HG02870 (cell line): ENCODE data around the gene C2CD4C.
"Not testable (repeated sequence)": the region's sequence is repeated elsewhere in the genome, so short reads cannot be mapped to it uniquely, and the experiment has no call there.

ENCODE experiments used
- ATAC-seq: cut with Tn5 transposase; IDR thresholded peaks from one replicate; pipeline ENCODE4 v1.9.1; 2021; ENCODE audit warnings: mild to moderate bottlenecking, moderate library complexity; ENCODE audit not compliant: unreplicated experiment

C2CD4C gene

DNA sequence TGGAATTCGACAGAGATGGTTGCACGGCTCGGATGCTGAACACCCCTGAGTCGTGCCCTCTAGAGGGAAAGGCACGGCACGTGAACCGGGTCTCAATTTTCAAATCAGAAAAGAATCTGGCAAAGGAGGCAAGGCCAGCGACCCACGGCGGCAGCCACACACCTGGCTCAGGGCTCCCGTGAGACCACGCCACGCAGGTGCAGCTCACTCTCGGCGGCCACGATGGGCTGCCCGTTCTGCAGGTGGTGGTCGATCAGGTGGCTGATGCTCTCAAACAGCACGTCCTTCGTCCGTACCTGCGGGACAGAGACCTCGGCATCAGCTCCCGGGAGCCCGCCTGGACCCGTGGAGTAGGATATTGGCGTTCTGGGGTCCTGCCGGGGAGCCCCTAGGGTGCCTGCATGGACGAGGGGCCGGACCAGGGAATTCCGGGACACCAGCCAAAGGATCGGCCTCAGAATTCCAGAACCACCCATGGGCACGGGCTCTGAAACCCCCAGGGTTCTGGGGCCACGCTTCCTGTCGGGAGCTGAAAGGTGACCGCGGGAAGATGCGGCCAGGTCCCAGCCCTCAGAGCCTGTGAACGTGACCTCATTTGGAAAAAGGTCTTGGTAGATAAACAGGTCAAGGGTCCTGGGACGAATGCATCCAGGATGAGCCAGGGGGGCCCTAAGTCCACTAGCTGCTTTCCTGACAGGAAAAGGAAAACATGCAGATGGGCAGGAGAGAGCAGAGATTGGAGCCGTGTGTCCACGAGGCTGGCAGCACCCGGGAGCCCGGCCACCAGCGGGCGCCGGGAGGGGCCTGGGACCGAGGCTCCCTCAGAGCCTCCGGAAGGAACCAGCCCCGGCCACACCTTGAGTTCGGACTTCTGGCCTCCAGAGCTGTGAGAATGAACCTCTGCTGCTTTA lies 10.1 kb upstream of the C2CD4C start:
- no peak for ATAC-seq

- ATAC-seq = no peak
Observed at GRCh38 chr19:416416-416815, 7.5 kb upstream of the C2CD4C start.

GRCh38 chr19:415292-415691 lies 6.3 kb upstream of the C2CD4C start:
- ATAC-seq = no peak

DNA sequence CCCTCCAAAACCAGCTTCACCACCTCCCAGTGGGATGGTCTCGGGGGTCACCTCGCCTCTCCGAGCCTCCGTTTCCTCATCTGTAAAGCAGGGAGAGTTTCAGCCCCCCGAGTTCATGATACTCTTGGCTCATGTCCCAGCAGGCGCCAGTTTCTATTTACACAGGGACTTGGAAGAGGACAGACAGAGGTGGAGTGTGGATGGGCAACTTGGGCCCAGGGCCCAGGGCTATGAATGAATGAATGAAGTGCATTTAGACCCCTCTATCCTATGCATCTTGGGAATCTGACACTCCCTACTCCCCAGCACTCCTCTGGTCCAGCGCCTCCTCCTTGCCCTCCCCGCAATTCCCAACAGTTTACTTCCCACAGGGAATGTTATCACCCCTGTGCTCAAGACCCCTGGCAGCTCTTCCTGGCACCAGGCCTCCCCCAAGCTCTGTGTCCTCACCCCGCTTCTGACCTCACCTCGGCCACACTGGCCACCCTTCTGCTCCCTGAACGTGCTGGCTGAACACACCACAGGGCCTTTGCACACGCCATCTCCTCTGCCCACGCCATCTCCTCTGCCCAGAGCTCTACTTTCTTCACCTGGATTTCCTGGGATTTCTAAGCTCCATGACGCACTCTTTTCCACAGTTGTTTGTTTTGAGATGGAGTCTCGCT lies 4.9 kb upstream of the C2CD4C start:
- ATAC-seq = no peak

DNA sequence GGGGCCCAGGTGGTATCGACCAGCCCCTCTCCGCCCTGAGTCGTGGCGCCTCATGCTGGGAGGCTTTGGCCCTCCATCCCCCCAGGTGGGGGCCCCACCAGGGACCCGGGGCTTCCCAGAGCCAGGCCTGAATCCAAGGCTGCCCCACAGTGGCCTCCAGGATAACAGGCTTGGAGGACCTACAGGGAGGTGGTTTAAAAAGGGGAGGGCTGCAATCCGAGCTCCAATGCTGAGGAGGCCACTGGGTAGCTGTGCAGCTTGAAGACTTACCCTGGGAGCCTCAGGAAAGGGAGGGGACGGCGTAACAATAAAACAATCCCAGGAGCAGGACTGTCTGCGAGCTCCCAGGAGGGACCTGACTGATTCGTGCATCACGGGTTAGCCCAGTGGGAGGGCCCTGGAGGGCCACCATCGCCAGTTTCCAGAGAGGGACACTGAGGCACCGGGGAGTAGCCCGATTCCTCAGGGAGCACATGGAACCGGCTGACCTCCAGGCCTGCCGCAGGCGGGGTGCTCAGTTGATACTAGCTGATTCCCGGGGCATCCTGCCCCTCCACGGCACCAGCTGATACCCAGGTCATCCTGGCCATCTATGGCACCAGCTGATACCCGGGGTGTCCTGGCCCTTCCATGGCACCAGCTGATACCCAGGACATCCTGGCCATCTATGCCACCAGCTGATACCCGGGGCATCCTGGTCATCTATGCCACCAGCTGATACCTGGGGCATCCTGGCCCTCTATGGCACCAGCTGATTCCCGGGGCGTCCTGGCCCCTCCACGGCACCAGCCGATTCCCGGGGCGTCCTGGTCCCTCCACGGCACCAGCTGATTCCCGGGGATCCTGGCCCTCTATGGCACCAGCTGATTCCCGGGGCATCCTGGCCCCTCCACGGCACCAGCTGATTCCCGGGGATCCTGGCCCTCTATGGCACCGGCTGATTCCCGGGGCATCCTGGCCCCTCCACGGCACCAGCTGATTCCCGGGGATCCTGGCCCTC lies 3.7 kb upstream of the C2CD4C start:
- ATAC-seq = no peak

DNA sequence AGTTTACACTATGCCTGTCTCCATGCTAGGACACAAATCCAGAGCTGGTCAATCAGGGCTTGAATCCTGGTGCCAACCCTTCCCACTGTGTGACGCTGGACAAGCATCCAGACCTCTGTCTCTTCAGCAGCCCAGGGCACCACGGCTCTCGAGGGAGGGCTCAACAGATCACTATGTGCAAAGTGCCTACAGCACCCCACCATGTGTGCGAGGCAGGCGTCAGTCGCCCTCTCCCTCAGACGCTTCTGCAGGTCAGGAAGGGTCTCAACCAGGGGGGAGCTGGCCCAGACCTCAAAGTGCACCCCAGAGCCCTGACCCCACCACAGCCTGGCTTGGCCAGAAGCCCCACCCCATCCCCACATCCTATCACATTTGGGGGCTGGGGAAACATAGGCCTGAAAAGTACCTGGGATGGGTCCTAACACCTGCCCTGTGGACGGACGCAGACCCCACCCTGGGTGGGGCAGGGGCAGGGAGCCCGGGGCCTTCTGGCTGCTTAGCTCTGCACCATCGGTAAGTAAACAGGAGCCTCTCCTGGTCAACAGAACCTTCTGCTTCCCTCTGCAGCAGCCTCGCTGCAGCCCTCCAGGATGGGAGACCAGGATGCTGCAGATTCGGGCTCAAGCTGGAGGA lies 2.9 kb upstream of the C2CD4C start:
- ATAC-seq = no peak

DNA sequence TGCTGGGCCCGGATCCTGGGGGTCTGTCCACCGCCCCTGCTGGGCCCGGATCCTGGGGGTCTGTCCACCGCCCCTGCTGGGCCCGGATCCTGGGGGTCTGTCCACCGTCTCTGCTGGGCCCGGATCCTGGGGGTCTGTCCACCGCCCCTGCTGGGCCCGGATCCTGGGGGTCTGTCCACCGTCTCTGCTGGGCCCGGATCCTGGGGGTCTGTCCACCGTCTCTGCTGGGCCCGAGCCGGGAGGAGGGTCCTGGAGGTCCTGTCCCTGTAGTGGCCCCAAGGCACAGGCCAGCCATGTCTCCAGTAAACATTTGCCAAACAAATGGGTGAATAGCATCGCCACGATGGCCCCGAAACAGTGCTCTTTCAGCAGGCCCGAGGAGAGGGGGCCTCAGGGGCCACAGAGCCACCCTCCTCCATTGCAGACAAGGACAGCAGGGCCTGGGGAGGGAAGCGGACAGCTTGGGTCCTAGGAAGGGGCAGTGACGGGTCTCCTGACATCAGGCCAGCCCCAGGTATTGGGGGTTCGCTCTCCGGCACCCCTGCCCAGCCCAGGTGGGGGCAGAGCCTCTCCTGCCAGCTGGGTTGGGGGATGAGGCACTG lies 2.3 kb upstream of the C2CD4C start:
- ATAC-seq = not testable (repeated sequence)

DNA sequence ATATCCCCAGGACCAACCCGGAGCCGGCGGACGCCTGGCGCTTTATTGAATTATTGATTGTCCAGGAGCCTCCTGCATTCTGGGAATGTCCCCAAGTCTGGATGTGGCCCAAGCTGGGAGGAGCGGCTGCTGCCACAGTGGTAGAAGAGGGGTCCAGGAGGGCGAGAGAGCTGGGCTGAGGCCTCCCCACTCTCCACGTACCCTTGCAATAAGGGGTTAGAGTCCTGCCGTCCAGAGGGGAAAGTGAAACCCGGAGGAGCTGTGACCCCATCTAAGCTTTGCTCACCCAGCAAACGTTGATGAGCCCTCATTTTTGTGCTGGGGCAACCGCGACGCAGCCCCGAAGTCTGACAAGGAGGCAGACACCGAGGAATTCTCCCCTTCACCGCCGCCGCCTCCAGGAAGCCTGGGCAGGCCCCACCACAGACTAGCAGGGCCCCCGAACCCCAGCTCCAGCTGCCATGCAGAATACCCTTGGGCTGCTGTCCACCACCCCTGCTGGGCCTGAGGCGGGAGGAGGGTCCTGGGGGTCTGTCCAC lies 1.4 kb upstream of the C2CD4C start:
- ATAC-seq = no peak

GRCh38 chr19:409516-410242 lies 732 bp upstream of the C2CD4C start:
- no peak for ATAC-seq

DNA sequence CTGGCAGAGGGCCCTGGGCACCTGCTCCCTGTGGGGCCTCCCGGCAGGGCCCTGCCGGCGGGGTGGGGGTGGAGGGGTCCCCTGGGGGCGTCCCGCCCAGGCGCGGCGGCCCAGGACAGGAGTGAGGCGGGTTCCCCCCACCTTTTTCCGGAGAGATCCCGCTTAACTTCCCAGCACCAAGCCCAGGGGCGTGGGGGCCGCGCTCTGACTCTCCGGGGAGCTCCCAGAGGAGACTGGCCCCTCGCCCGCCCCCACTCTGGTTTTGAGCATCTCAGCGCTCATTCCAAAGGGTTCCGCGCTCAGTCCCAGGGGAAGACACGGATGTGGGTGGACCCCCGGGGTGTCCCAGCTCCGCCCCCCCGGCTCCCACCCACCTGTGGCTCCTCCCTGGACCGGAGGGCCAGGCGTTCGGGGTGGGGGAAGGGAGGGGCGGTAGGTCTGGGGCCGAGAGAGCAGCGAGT lies 476 bp downstream of the C2CD4C start:
- no peak for ATAC-seq

DNA sequence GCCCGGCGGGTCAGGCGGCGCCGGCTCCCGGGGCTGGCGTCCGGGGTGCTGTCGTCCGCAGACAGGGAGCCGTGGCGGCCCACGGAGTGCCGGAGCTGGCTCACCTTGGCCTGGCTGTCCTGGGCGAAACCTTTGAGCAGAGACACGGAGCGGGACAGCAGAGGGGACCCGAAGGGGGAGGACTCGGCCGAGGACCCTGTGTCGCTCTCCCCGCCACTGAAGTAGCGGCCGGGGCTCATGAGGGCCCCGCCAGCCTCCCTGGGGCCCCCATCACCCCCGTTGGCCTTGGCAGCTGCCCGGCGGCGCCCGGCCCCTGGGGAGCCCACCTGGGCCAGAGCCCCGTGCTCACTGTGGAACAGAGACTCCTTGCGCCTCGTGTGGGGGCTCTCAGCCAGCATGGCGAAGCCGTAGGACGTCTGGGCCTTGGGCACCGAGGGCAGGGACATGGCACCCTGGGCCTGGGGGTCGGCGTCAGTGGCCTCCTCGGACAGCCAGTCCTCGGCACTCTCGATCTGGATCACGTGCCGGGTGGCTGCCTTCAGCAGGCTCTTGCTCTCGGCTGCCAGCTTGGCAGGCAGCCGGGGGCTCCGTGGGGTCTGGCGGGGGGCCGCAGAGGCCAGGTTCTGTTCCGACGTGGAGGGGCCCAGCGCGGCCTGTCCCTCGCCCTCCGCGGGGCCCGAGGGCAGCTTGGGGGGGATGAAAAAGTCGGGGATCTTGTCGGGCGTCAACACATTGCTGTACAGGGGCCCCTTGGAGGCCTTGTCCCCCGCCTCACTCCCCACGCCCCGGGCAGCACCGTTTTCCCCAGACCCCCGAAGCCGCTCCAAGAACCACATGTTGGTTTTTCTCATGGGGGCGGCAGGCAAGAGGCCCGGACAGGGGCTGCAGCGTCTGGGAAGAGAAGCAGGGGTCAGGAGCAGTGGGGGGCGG lies 1.2 kb downstream of the C2CD4C start:
- no peak for ATAC-seq

DNA sequence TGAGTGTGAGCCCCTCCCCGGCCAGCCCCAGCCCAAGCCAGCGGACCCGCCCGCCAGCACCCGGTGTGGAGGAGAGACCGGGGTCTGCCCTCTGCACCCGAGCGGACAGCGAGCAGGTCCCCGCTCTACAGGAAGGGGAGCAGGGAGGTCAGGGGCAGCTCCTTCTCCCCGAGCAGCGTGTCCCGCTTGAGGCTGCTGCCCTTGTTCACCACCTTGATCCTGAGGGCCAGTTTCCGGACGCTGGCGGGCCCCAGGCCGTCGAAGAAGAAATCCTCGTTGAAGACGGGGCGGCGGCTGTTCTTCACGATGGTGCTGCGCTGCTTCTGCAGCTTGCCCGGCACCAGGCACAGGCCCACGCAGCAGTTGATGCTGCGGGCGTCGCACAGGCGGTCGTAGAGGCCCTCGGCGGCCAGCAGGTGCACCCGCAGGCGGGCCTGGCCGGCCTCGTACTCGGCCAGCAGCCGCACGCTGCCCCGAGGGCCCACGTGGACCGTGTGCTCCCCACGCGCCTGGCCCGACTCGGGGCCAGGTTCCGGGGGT lies 1.9 kb downstream of the C2CD4C start:
- ATAC-seq = no peak

DNA sequence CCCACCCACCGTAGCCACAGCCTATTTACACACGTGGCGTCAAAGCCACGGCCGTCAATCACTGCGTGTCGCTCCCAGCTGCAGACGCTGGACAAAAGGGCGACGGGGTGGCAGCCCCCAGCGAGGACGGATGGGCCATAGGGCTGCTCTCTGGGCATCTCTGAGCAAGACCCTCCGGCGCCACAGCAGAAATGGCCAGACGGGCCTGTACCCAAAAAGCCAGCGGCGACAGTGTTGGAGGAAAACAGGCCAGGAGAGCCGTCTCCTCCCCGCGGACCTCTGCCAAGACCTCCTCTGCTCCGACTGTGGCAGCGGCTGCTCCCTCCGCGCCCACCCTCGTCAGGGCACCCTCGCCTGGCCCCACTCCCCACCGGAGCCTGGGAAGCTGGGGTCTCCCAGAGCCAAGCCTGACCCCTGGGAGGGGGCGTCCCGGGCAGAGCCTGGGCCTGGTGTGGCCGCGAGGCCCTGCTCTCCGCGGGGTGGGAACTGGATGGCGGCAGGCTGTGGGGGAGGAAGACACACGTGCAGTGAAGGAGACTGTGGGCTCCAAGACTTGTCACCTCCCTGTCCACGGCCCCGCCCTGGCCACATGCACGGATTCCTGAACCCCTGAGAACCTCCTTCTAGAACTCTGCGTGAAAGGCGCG lies 2.7 kb downstream of the C2CD4C start:
- ATAC-seq = no peak

GRCh38 chr19:405121-405965 lies 3.6 kb downstream of the C2CD4C start:
- no peak for ATAC-seq

DNA sequence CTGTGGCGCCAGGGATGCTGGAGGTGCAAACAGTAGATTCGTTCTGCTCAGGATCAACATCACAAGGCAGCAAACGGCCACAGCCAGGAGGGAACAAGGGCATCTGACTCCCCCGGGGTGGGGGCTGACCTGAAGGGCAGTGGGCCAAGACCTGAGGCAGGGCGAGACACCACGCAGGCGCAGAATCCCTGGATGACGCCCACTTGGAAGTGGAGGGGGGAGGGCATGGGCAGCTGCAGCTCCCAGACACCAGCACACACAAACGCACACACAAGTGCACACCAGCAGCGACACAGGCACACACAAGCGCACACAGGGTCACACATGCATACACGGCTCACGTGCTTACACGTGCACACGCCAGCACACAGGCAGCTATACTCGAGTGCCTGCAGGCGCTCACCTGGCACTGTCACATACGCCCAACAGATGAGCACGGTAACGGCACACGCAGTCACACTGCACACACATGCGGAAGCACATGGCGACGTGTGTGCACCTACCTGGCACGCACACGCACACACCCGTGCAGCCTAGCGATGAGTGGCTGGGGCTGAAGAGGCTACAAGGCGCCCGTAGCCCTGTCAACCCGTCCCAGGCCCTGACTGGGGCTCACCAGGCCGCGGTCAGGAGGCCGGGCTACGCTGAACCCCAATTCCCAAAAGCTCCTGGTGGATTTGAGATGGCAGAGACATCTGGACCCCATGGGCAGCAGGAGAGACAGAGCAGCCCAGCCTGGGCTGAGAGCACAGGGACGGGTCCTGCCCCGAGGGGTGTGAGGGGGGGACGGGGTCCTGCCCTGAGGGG lies 5.5 kb downstream of the C2CD4C start:
- ATAC-seq = no peak

- ATAC-seq = no peak
Observed at GRCh38 chr19:402786-403185, 6.2 kb downstream of the C2CD4C start.
